H9 (cell line): ENCODE measurements around the gene BRD7. TPM values are rescaled to one million over a fixed set of nuclear protein-coding genes. Genes with fewer than 3 reads are reported as not detected.

Experiments used
- DNase-seq: peaks from one replicate; pipeline ENCODE4 v3.0.0-alpha.2; 2017
- H2AFZ ChIP-seq: one replicate; pipeline ENCODE4 v1.6.1; 2013; ENCODE audit warnings: mild to moderate bottlenecking, low read length, control low read depth, moderate library complexity
- H2AK5ac ChIP-seq: 2 replicates; pipeline ENCODE4 v1.6.1; 2013; ENCODE audit warnings: low read length, control low read depth, mixed read lengths; ENCODE audit not compliant: insufficient read length
- H2BK120ac ChIP-seq: one replicate; pipeline ENCODE4 v1.6.1; 2013; ENCODE audit warnings: low read depth, mild to moderate bottlenecking, low read length, control low read depth, inconsistent platforms; ENCODE audit not compliant: poor library complexity, severe bottlenecking
- H2BK12ac ChIP-seq: 2 replicates; pipeline ENCODE4 v1.6.1; 2013; ENCODE audit warnings: low read length, control low read depth, mixed read lengths, low read depth; ENCODE audit not compliant: insufficient read length
- H2BK15ac ChIP-seq: 2 replicates; pipeline ENCODE4 v1.6.1; 2013; ENCODE audit warnings: low read depth, low read length, control low read depth
- H2BK20ac ChIP-seq: one replicate; pipeline ENCODE4 v1.6.1; 2013; ENCODE audit warnings: low read depth, mild to moderate bottlenecking, low read length, control low read depth, inconsistent platforms; ENCODE audit not compliant: poor library complexity, severe bottlenecking
- H2BK5ac ChIP-seq: 2 replicates; pipeline ENCODE4 v1.6.1; 2013; ENCODE audit warnings: low read length, control low read depth, mixed read lengths; ENCODE audit not compliant: insufficient read length
- H3K14ac ChIP-seq: 2 replicates; pipeline ENCODE4 v1.6.1; 2013; ENCODE audit warnings: low read length, control low read depth; ENCODE audit not compliant: insufficient read depth
- H3K18ac ChIP-seq: 2 replicates; pipeline ENCODE4 v1.6.1; 2013; ENCODE audit warnings: low read depth, mild to moderate bottlenecking, mixed read lengths, low read length, control low read depth; ENCODE audit not compliant: insufficient read length
- H3K23ac ChIP-seq: 2 replicates; pipeline ENCODE4 v1.6.1; 2013; ENCODE audit warnings: low read length, control low read depth, mixed read lengths, low read depth; ENCODE audit not compliant: insufficient read length
- H3K23me2 ChIP-seq: 2 replicates; pipeline ENCODE4 v1.6.1; 2013; ENCODE audit warnings: low read depth, mild to moderate bottlenecking, mixed read lengths, low read length, control low read depth; ENCODE audit not compliant: insufficient read length, poor library complexity, severe bottlenecking
- H3K27ac ChIP-seq: 2 replicates; pipeline ENCODE4 v1.5.1; 2013; ENCODE audit warnings: low read length, control low read depth, mixed read lengths, low read depth; ENCODE audit not compliant: insufficient read length
- H3K27me3 ChIP-seq: 2 replicates; pipeline ENCODE4 v1.6.1; 2013; ENCODE audit warnings: low read length, control low read depth, inconsistent platforms; ENCODE audit not compliant: insufficient read depth
- H3K4ac ChIP-seq: 2 replicates; pipeline ENCODE4 v1.6.1; 2013; ENCODE audit warnings: low read depth, mild to moderate bottlenecking, control low read depth, inconsistent platforms, low read length, moderate library complexity
- H3K4me1 ChIP-seq: 2 replicates; pipeline ENCODE4 v1.6.1; 2013; ENCODE audit warnings: low read length, control low read depth, inconsistent platforms; ENCODE audit not compliant: insufficient read depth
- H3K4me2 ChIP-seq: 2 replicates; pipeline ENCODE4 v1.6.1; 2013; ENCODE audit warnings: low read length, control low read depth, mixed read lengths; ENCODE audit not compliant: insufficient read length, insufficient read depth
- H3K56ac ChIP-seq: 2 replicates; pipeline ENCODE4 v1.6.1; 2013; ENCODE audit warnings: low read depth, mild to moderate bottlenecking, mixed read lengths, low read length, control low read depth; ENCODE audit not compliant: insufficient read length
- H3K79me1 ChIP-seq: 2 replicates; pipeline ENCODE4 v1.6.1; 2013; ENCODE audit warnings: low read depth, mild to moderate bottlenecking, moderate library complexity, low read length, control low read depth, inconsistent platforms; ENCODE audit not compliant: insufficient read depth, poor library complexity, severe bottlenecking
- H3K79me2 ChIP-seq: 2 replicates; pipeline ENCODE4 v1.6.1; 2013; ENCODE audit warnings: low read length, control low read depth, inconsistent platforms; ENCODE audit not compliant: insufficient read depth
- H3K9ac ChIP-seq: 2 replicates; pipeline ENCODE4 v1.6.1; 2013; ENCODE audit warnings: low read length, control low read depth, mixed read lengths; ENCODE audit not compliant: insufficient read length; ENCODE audit errors: extremely low read depth
- H3K9me3 ChIP-seq: one replicate; pipeline ENCODE4 v1.6.1; 2013; ENCODE audit warnings: low read depth, low read length, inconsistent platforms; ENCODE audit not compliant: control insufficient read depth
- H3T11ph ChIP-seq: one replicate; pipeline ENCODE4 v1.6.1; 2013; ENCODE audit warnings: mild to moderate bottlenecking, low read length, control low read depth, inconsistent platforms
- H4K20me1 ChIP-seq: one replicate; pipeline ENCODE4 v1.6.1; 2013; ENCODE audit not compliant: control insufficient read depth, insufficient read length, insufficient read depth
- H4K5ac ChIP-seq: 2 replicates; pipeline ENCODE4 v1.6.1; 2013; ENCODE audit warnings: low read depth, mild to moderate bottlenecking, mixed read lengths, low read length, control low read depth; ENCODE audit not compliant: insufficient read length
- H4K8ac ChIP-seq: replicated peaks from 2 replicates; pipeline ENCODE4 v1.6.1; 2013; ENCODE audit warnings: low read length, control low read depth, mixed read lengths, low read depth; ENCODE audit not compliant: insufficient read length
- H4K91ac ChIP-seq: 2 replicates; pipeline ENCODE4 v1.6.1; 2013; ENCODE audit warnings: low read depth, mild to moderate bottlenecking, moderate library complexity, mixed read lengths, low read length, control low read depth; ENCODE audit not compliant: insufficient read length
- H3K27ac Mint-ChIP-seq, 3 experiments: 2 replicates in 2 of 3; 3 replicates in 1 of 3; pipeline ENCODE4 v1.8.0; 2020 to 2021; ENCODE audit warnings: mixed read lengths in 3 of 3, mild to moderate bottlenecking in 1 of 3, moderate library complexity in 1 of 3
- H3K27me3 Mint-ChIP-seq: 2 replicates; pipeline ENCODE4 v1.8.0; 2021; ENCODE audit warnings: low read depth, mild to moderate bottlenecking, moderate library complexity, mixed read lengths
- H3K36me3 Mint-ChIP-seq, 3 experiments: 2 replicates in 2 of 3; 3 replicates in 1 of 3; pipeline ENCODE4 v1.8.0; 2020 to 2021; ENCODE audit warnings: low read depth in 3 of 3, mixed read lengths in 3 of 3; ENCODE audit not compliant: insufficient read depth in 1 of 3
- H3K4me1 Mint-ChIP-seq, 2 experiments: 2 replicates each; pipeline ENCODE4 v1.8.0; 2020; ENCODE audit warnings: mixed read lengths in 2 of 2
- H3K4me3 Mint-ChIP-seq, 2 experiments: 2 replicates in 1 of 2; 3 replicates in 1 of 2; pipeline ENCODE4 v1.8.0; 2020 to 2021; ENCODE audit warnings: mild to moderate bottlenecking in 2 of 2, mixed read lengths in 2 of 2, moderate library complexity in 1 of 2
- H3K9me3 Mint-ChIP-seq, 2 experiments: 2 replicates in 1 of 2; 3 replicates in 1 of 2; pipeline ENCODE4 v1.8.0; 2020; ENCODE audit warnings: mild to moderate bottlenecking in 2 of 2, mixed read lengths in 2 of 2, moderate library complexity in 1 of 2
- WGBS: extraction: QIAGEN DNeasy Blood & Tissue Kit; methylation state at CpG from one replicate; pipeline ENCODE4 v1.1.7; 2013; ENCODE audit warnings: missing lambda C conversion rate, low lambda C conversion rate, mixed read lengths; ENCODE audit not compliant: insufficient read length; ENCODE audit errors: extremely low coverage; 5-methylcytosine and 5-hydroxymethylcytosine counted together
- total RNA-seq: library from RNA; stranded (reverse); gene quantifications from 2 replicates; pipeline ENCODE4 v1.2.1, GENCODE V29; 2021
- TF ChIP-seq, protein P1 (sequence below): fragments of 200-600 bp; sonication (generic); conservative IDR thresholded peaks from 3 replicates; pipeline ENCODE4 v1.8.0; 2021; ENCODE audit warnings: antibody characterized with exemption, mild to moderate bottlenecking

BRD7 gene
- total RNA-seq, 1 experiment from 2014 or later: 112 TPM

DNA sequence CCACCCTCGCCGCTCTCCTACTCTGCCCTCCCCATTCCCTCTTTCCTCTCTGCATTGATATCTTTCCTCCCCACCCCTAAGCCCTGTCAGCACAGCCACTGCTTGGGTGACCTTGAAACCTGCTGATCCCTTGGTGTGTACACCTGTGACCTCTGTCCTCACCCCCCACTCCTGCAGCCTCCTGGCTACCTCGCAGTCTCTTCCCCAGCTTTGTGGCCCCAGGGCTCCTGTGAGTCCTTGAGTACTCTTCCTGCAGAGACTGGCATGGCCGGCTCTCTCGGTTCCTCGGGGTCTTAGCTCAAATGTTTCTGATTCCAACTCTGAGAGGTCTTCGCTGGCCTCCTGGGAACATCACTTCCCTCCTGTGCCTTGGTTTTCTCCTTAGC is 70.7 kb downstream of the BRD7 start:
- Histone ChIP-seq H4K91ac (no peak overlapping the region), H3K27ac (no peak overlapping the region), H3K18ac (no peak overlapping the region), H2BK5ac (no peak overlapping the region), H2BK120ac (no peak overlapping the region), H3K4ac (no peak overlapping the region), H3K79me2 (no peaks in the 10 kb centered on the region), H3K56ac (no peak overlapping the region), H4K20me1 (no peaks in the 10 kb centered on the region), H2BK15ac (no peak overlapping the region), H2BK20ac (no peak overlapping the region), H3K79me1 (no peaks in the 10 kb centered on the region), H4K8ac (no peak overlapping the region), H2BK12ac (no peak overlapping the region), H3T11ph (no peak overlapping the region), H3K27me3 (no peaks in the 10 kb centered on the region), H3K4me1 (no peaks in the 10 kb centered on the region), H2AK5ac (no peak overlapping the region), H3K9ac (no peak overlapping the region), H3K23me2 (no peaks in the 10 kb centered on the region), H3K23ac (no peak overlapping the region), H3K14ac (no peak overlapping the region), H3K4me2 (no peak overlapping the region), H4K5ac (no peak overlapping the region), H2AFZ (no peak overlapping the region), H3K9me3 (no peaks in the 10 kb centered on the region)
- Mint-ChIP-seq H3K27ac (peak overlapping the region; percentile 32 to 76 (median 41); a peak in 4 of 7 replicates), H3K36me3 (no peaks in the 10 kb centered on the region), H3K9me3 (no peaks in the 10 kb centered on the region), H3K27me3 (no peaks in the 10 kb centered on the region), H3K4me3 (no peak overlapping the region), H3K4me1 (peaks cover 2 to 9% of the 10 kb centered on the region in 2 experiments; a peak in 3 of 4 replicates)
- TF ChIP-seq, protein P1, sequence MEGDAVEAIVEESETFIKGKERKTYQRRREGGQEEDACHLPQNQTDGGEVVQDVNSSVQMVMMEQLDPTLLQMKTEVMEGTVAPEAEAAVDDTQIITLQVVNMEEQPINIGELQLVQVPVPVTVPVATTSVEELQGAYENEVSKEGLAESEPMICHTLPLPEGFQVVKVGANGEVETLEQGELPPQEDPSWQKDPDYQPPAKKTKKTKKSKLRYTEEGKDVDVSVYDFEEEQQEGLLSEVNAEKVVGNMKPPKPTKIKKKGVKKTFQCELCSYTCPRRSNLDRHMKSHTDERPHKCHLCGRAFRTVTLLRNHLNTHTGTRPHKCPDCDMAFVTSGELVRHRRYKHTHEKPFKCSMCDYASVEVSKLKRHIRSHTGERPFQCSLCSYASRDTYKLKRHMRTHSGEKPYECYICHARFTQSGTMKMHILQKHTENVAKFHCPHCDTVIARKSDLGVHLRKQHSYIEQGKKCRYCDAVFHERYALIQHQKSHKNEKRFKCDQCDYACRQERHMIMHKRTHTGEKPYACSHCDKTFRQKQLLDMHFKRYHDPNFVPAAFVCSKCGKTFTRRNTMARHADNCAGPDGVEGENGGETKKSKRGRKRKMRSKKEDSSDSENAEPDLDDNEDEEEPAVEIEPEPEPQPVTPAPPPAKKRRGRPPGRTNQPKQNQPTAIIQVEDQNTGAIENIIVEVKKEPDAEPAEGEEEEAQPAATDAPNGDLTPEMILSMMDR: no peak
- peak; percentile 24 for DNase-seq
- WGBS: no CpG with 5 or more reads among the region's 7 CpGs
